ENCODE results near the gene SLC35F3. TPM values are rescaled to one million over a fixed set of nuclear protein-coding genes. Genes with fewer than 3 reads are reported as not detected.
"Not testable (repeated sequence)": the region's sequence is repeated elsewhere in the genome, so short reads cannot be mapped to it uniquely, and the experiment has no call there.

Gene SLC35F3
- total RNA-seq, 1 experiment from 2014 or later = 0.66 TPM

- no TSS peak for BruUV-seq (replicated peaks)
- Mint-ChIP-seq H3K4me3 (ENCODE audit: low read depth, unreplicated experiment) (no peak overlapping the region), H3K27ac (ENCODE audit: unreplicated experiment) (no peak overlapping the region), H3K4me1 (ENCODE audit: low read depth, unreplicated experiment) (no peaks in the 10 kb centered on the region), H3K36me3 (ENCODE audit: insufficient read depth, unreplicated experiment) (no peaks in the 10 kb centered on the region), H3K27me3 (ENCODE audit: unreplicated experiment) (peaks cover 14% of the 10 kb centered on the region), H3K9me3 (ENCODE audit: low read depth, unreplicated experiment) (no peaks in the 10 kb centered on the region)
- no peak for DNase-seq
- TF ChIP-seq CTCF (IDR thresholded peaks at IDR 0.05; ENCODE audit: unreplicated experiment) = no peak
- intact Hi-C loops (cut with micrococcal nuclease; ENCODE audit: unreplicated experiment) = no loop called here
- CTCF ChIA-PET = no interaction called here
These were observed 444.5 kb downstream of the SLC35F3 start for GRCh38 chr1:234348964-234349363.

- TF ChIP-seq CTCF (IDR thresholded peaks at IDR 0.05; ENCODE audit: unreplicated experiment) = no peak
- H3K27me3 Mint-ChIP-seq (ENCODE audit: unreplicated experiment) = no peaks in the 10 kb centered on the region
- peak overlapping the region; percentile 57 for H3K27ac Mint-ChIP-seq (ENCODE audit: unreplicated experiment)
- H3K4me1 Mint-ChIP-seq (ENCODE audit: low read depth, unreplicated experiment) = peaks cover 13% of the 10 kb centered on the region
- H3K4me3 Mint-ChIP-seq (ENCODE audit: low read depth, unreplicated experiment) = peak overlapping the region; percentile 79
- peaks cover 7% of the 10 kb centered on the region for H3K36me3 Mint-ChIP-seq (ENCODE audit: insufficient read depth, unreplicated experiment)
- intact Hi-C loops (cut with micrococcal nuclease; ENCODE audit: unreplicated experiment) = no loop called here
- CTCF ChIA-PET = interaction anchor here (0.6 kb wide), 1 partner anchor 1830 kb away, joined by 3 read pairs; no protein-coding TSS in a partner anchor
- BruUV-seq (replicated peaks) = no TSS peak
- DNase-seq = no peak
- H3K9me3 Mint-ChIP-seq (ENCODE audit: low read depth, unreplicated experiment) = no peaks in the 10 kb centered on the region
These were observed 451.5 kb downstream of the SLC35F3 start for GRCh38 chr1:234355782-234356510.

- CTCF ChIA-PET = interaction anchor here (0.6 to 1.0 kb wide), 4 partner anchors 17 to 1831 kb away, joined by 3 to 5 read pairs (median 3); partner anchors contain the start of genes COA6 and TBCE
- BruUV-seq (replicated peaks); H3K36me3 Mint-ChIP-seq (ENCODE audit: insufficient read depth, unreplicated experiment): not testable (repeated sequence)
These were observed 452.3 kb downstream of the SLC35F3 start for GRCh38 chr1:234356615-234357269.

GRCh38 chr1:234357831-234358230 lies 453.4 kb downstream of the SLC35F3 start:
- no peak overlapping the region for H3K27ac Mint-ChIP-seq (ENCODE audit: unreplicated experiment)

More at GRCh38 chr1:234356615-234357269, 452.3 kb downstream of the SLC35F3 start:
- peak; percentile 84 for DNase-seq
- Mint-ChIP-seq H3K4me1 (ENCODE audit: low read depth, unreplicated experiment) (peaks cover 13% of the 10 kb centered on the region), H3K4me3 (ENCODE audit: low read depth, unreplicated experiment) (peak overlapping the region; percentile 79), H3K27ac (ENCODE audit: unreplicated experiment) (peak overlapping the region; percentile 57)
- H3K9me3 Mint-ChIP-seq (ENCODE audit: low read depth, unreplicated experiment); H3K27me3 Mint-ChIP-seq (ENCODE audit: unreplicated experiment); intact Hi-C loops (cut with micrococcal nuclease; ENCODE audit: unreplicated experiment): not testable (repeated sequence)

More at GRCh38 chr1:234357831-234358230, 453.4 kb downstream of the SLC35F3 start:
- TF ChIP-seq CTCF (IDR thresholded peaks at IDR 0.05; ENCODE audit: unreplicated experiment) = no peak
- intact Hi-C loops (cut with micrococcal nuclease; ENCODE audit: unreplicated experiment) = no loop called here
- Mint-ChIP-seq H3K9me3 (ENCODE audit: low read depth, unreplicated experiment) (no peaks in the 10 kb centered on the region), H3K4me1 (ENCODE audit: low read depth, unreplicated experiment) (peaks cover 13% of the 10 kb centered on the region), H3K4me3 (ENCODE audit: low read depth, unreplicated experiment) (no peak overlapping the region), H3K27me3 (ENCODE audit: unreplicated experiment) (no peaks in the 10 kb centered on the region), H3K36me3 (ENCODE audit: insufficient read depth, unreplicated experiment) (peaks cover 7% of the 10 kb centered on the region)
- no TSS peak for BruUV-seq (replicated peaks)
- CTCF ChIA-PET = interaction anchor here (0.6 to 1.3 kb wide), 2 partner anchors 15 to 970 kb away, joined by 3 to 4 read pairs; partner anchors contain the start of genes ARID4B and COA6
- DNase-seq = no peak
